ENCODE measurements around the gene DAD1.

GRCh38 chr14:22597771-22598098, 8.7 kb upstream of the DAD1 start:
- TF ChIP-seq GATA2 (IDR thresholded peaks at IDR 0.05; ENCODE audit: low read depth, low read length) (no peak), GATA3 (IDR thresholded peaks at IDR 0.05; ENCODE audit: low read depth, low read length) (no peak)

All from SH-SY5Y (cell line).